IPS-20b (cell line): Measurements from ENCODE around the gene DCAF15.

Experiments
- H3K27ac ChIP-seq: one replicate; pipeline ENCODE4 v1.5.1; 2013; ENCODE audit warnings: low read length
- H3K27me3 ChIP-seq: 2 replicates; pipeline ENCODE4 v1.6.1; 2013; ENCODE audit warnings: mild to moderate bottlenecking, low read length, inconsistent platforms; ENCODE audit not compliant: insufficient read depth
- H3K36me3 ChIP-seq: 2 replicates; pipeline ENCODE4 v1.6.1; 2013; ENCODE audit warnings: low read depth, mild to moderate bottlenecking, inconsistent platforms, low read length, moderate library complexity; ENCODE audit not compliant: insufficient read depth
- H3K4me1 ChIP-seq: 2 replicates; pipeline ENCODE4 v1.6.1; 2013; ENCODE audit warnings: mild to moderate bottlenecking, control low read depth, inconsistent platforms, low read length, moderate library complexity; ENCODE audit not compliant: insufficient read depth
- H3K4me3 ChIP-seq: 2 replicates; pipeline ENCODE4 v1.5.1; 2013; ENCODE audit warnings: mild to moderate bottlenecking, low read length, inconsistent platforms
- H3K9ac ChIP-seq: 2 replicates; pipeline ENCODE4 v1.6.1; 2013; ENCODE audit warnings: low read depth, mild to moderate bottlenecking, inconsistent platforms, low read length, moderate library complexity
- H3K9me3 ChIP-seq: 2 replicates; pipeline ENCODE4 v1.6.1; 2013; ENCODE audit warnings: mild to moderate bottlenecking, low read depth, low read length, inconsistent platforms; ENCODE audit not compliant: insufficient read depth

DCAF15 gene

DNA sequence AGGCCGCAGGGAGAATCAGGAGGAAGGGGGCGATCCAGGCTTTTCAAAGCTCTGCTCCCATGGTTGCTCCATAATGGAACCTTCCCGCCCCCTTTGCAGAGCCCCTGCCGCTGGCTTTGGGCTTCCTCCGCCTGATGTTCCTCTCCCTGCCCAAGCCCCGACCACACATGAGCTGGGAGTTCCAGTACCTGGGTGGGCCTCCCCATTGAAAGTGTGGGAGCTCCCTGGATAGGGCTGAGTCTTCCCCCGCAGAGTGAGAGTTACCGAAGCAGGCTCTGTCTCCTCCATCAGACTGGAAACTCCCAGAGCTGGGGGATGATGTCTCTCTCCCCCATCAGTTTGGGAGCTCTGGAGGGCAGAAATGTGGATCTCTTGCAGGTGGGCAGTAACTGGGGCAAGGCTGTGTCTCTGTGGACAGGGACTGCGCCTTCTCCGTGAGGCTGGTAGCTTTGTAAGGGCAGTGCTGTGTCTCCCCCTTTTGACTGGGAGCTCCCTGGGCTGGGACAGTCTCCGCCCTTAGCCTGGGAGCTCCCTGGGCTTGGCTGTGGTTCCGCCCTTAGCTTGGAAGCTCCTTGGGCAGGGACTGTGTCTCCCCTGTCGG lies 722 bp downstream of the DCAF15 start:
- Histone ChIP-seq H3K9ac (peak overlapping the region; percentile 85; the same call in 1 of the 2 replicates), H3K4me1 (0 out of 2 replicates have a peak, but pooled peaks cover 3% of the 10 kb centered on the region), H3K27ac (peak overlapping the region; percentile 61), H3K27me3 (no peaks in the 10 kb centered on the region), H3K36me3 (peaks cover 42% of the 10 kb centered on the region), H3K4me3 (peak overlapping the region; percentile 99), H3K9me3 (no peaks in the 10 kb centered on the region)

DNA sequence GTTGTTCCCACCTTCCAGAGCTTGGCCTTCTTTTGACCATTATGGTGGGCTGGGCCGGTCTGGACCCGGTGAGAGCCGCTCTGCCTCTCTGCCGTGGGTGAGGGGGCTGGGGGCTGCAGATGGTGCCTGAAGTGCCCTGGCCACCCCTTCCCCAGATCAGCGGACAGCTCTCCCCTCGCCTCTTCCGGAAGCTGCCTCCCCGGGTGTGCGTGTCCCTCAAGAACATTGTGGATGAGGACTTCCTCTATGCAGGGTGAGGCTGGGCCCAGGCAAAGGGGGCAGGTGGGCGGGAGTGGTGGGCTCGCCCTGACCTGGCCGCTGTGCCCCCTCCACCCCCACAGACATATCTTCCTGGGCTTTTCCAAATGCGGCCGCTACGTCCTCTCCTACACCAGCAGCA lies 1.9 kb downstream of the DCAF15 start:
- Histone ChIP-seq H3K4me1 (0 out of 2 replicates have a peak, but pooled peaks cover 3% of the 10 kb centered on the region), H3K27me3 (no peaks in the 10 kb centered on the region), H3K9me3 (no peaks in the 10 kb centered on the region), H3K4me3 (no peak overlapping the region; the same call in 1 of the 2 replicates), H3K27ac (no peak overlapping the region), H3K9ac (no peak overlapping the region), H3K36me3 (peaks cover 54% of the 10 kb centered on the region)

- no peaks in the 10 kb centered on the region for H3K9me3 ChIP-seq
- peaks cover 70% of the 10 kb centered on the region for H3K36me3 ChIP-seq
- H3K27me3 ChIP-seq, result no peaks in the 10 kb centered on the region
- no peak overlapping the region for H3K9ac ChIP-seq
- no peak overlapping the region for H3K4me3 ChIP-seq
- H3K27ac ChIP-seq, result no peak overlapping the region
- 0 out of 2 replicates have a peak, but pooled peaks cover 3% of the 10 kb centered on the region for H3K4me1 ChIP-seq
Observed at GRCh38 chr19:13955662-13956364, 3.5 kb downstream of the DCAF15 start.

DNA sequence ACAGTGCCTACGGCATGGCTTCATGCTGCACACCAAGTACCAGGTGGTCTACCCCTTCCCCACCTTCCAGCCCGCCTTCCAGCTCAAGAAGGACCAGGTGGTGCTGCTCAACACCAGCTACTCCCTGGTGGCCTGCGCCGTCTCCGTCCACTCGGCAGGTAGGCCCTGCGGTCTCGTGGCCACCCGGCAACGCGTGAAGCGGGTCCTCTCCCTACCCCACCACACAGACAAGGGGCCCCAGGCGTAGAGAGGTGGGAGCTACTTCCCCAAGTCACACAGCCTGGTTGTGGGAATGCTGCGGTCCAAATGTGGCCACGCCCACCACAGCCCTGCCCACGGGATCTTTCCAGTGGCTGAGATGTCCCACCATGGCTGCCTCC lies 4.0 kb downstream of the DCAF15 start:
- Histone ChIP-seq H3K9me3 (no peaks in the 10 kb centered on the region), H3K9ac (no peak overlapping the region), H3K27ac (no peak overlapping the region), H3K27me3 (no peaks in the 10 kb centered on the region), H3K36me3 (peaks cover 72% of the 10 kb centered on the region), H3K4me1 (0 out of 2 replicates have a peak, but pooled peaks cover 3% of the 10 kb centered on the region), H3K4me3 (no peak overlapping the region)

DNA sequence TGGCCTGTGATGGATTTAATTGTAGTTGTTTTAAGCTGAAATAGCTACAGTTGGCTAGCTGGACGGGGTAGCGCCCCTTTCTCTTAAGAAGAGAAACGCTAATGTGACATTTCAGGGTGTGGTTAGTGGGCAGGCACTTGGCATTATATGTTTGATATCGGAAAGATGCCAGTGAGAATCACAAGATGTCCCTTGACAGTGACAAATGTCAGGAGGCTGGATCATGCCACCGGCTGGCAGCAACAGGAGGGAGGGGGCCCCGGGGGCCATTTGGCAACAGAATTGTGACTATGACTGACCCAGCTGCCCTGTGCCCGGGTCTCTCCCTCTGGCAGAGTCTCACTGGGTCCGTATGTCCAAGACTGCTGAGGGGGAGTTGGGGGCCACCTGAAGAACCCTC lies 4.7 kb downstream of the DCAF15 start:
- Histone ChIP-seq H3K36me3 (peaks cover 72% of the 10 kb centered on the region), H3K27me3 (no peaks in the 10 kb centered on the region), H3K4me3 (no peak overlapping the region), H3K4me1 (0 out of 2 replicates have a peak, but pooled peaks cover 3% of the 10 kb centered on the region), H3K27ac (no peak overlapping the region), H3K9ac (no peak overlapping the region), H3K9me3 (no peaks in the 10 kb centered on the region)

DNA sequence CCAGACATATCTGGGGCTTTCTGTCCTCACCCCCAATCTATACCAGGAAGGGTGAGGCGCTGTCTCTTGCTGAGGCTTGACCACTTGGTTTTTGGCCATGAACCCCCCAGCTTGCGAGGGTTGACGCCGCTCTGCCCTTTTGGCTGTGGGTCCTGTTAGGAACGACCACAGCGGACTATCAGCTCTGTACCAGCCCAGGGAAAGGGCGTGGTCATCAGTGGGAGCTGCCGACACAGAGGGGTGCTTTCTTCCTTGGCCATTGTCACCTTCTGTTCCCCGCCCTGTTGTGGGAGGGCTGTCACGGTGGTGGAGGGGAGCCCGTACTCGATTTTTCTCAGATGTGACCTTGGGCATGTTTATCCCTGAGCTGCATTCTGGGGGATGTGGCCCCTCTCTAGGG lies 5.7 kb downstream of the DCAF15 start:
- Histone ChIP-seq H3K27ac (no peak overlapping the region), H3K9me3 (no peaks in the 10 kb centered on the region), H3K27me3 (no peaks in the 10 kb centered on the region), H3K36me3 (peaks cover 72% of the 10 kb centered on the region), H3K9ac (no peak overlapping the region), H3K4me1 (0 out of 2 replicates have a peak, but pooled peaks cover 3% of the 10 kb centered on the region), H3K4me3 (no peak overlapping the region)

GRCh38 chr19:13959141-13959961 lies 7.0 kb downstream of the DCAF15 start:
- Histone ChIP-seq H3K27ac (no peak overlapping the region), H3K4me3 (no peak overlapping the region), H3K9me3 (no peaks in the 10 kb centered on the region), H3K36me3 (peaks cover 66% of the 10 kb centered on the region), H3K9ac (no peak overlapping the region), H3K4me1 (no peaks in the 10 kb centered on the region), H3K27me3 (no peaks in the 10 kb centered on the region)

DNA sequence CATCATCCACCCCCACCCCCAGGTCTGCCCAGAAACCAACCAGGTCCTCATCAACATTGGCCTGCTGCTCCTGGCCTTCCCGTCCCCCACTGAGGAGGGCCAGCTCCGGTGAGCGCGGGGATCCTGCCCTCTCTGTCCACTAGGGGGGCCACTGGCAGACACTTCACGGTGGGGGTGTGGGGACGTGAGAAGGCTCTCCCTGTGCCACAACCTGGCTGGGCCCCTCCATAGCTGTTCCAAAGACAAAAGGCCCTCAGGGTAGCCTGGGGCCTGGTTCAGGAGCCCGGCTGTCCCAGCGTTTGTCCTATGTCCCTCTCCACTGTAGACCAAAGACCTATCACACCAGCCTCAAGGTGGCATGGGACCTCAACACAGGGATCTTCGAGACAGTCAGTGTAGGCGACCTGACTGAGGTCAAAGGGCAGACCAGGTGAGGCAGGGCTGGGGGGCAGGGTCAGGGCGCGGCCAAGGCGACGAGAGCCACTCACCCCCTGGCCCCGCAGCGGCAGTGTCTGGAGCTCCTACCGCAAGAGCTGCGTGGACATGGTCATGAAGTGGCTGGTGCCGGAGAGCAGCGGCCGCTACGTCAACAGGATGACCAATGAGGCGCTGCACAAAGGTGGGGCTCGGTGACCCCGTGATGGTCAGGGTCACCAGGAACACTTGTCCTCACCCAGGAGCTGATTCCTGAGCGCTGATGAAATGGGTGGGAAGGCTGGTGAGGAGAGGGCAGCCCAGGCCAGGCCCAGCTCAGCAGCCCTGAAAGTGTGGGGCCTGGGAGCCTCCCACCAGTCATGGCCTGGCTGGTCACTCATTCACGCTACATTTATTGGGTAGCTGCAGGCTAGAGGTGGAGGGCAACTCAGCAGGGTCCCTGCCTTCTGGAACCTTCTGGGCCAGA lies 7.9 kb downstream of the DCAF15 start:
- Histone ChIP-seq H3K36me3 (peaks cover 65% of the 10 kb centered on the region), H3K9ac (no peak overlapping the region), H3K4me1 (no peaks in the 10 kb centered on the region), H3K27me3 (no peaks in the 10 kb centered on the region), H3K27ac (no peak overlapping the region), H3K9me3 (no peaks in the 10 kb centered on the region), H3K4me3 (no peak overlapping the region)

GRCh38 chr19:13960863-13961784 lies 8.8 kb downstream of the DCAF15 start:
- peaks cover 59% of the 10 kb centered on the region for H3K36me3 ChIP-seq

DNA sequence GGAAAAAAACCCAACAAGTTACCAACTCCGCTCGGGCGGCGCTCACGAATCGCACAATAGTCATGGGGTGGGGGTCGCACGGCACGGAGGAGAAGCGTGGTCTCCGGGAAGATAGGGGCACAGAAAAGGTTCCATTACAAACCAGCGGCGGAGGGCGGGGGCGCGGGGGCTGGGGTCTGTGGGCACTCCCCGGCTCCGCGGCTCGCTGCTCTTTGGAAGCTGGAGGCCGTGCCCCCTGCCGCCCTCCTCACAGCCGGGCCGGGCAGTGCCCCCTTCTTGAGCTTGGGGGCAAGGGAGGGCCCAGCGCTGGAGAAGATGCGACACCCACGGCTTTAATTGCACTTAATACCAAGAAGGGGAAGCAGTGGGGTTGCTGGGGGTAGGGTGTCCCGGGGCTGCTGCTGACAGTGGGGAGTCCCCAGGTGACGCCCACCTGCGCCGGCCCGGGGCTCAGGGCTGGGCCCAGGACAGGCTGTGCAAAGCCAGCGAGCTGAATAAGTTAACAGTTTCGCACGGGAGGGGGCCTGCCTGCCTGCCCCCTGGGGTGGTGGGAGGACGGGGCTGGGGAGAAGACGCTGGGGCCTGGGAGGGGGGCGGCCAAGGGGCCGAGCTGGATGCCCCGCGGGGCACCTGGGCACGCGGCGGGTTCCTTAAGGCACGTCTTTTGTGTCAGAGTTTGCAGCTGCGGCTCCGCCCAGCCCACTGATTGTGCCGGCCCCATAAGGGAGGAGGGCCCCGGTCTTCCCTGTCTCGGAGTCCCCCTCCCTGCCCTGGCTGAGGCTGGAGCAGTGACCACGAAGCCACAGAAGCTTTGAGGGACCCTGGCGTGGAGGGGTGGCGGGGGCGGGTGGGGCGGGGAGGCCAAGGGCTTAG lies 9.8 kb downstream of the DCAF15 start:
- Histone ChIP-seq H3K9me3 (no peaks in the 10 kb centered on the region), H3K27me3 (no peaks in the 10 kb centered on the region), H3K4me1 (no peaks in the 10 kb centered on the region), H3K27ac (no peak overlapping the region), H3K36me3 (peaks cover 56% of the 10 kb centered on the region), H3K9ac (no peak overlapping the region), H3K4me3 (no peak overlapping the region)

More at GRCh38 chr19:13960863-13961784, 8.8 kb downstream of the DCAF15 start:
- H3K4me1 ChIP-seq, result no peaks in the 10 kb centered on the region
- no peaks in the 10 kb centered on the region for H3K27me3 ChIP-seq
- H3K4me3 ChIP-seq, result no peak overlapping the region
- H3K27ac ChIP-seq, result no peak overlapping the region
- H3K9me3 ChIP-seq, result no peaks in the 10 kb centered on the region
- no peak overlapping the region for H3K9ac ChIP-seq
